Type B pancreatic cell (in vitro differentiated cells): ENCODE data around the gene TNN. TPM values are rescaled to one million over a fixed set of nuclear protein-coding genes. Genes with fewer than 3 reads are reported as not detected.

ENCODE experiments used
- DNase-seq: peaks from one replicate; pipeline ENCODE4 v3.0.0; 2021; ENCODE audit warnings: mixed read lengths; ENCODE audit not compliant: unreplicated experiment; ENCODE audit errors: extremely low spot score
- H3K27ac Mint-ChIP-seq: 2 replicates; pipeline ENCODE4 v1.8.0; 2021; ENCODE audit warnings: mild to moderate bottlenecking, mixed read lengths
- H3K27me3 Mint-ChIP-seq: 2 replicates; pipeline ENCODE4 v1.8.0; 2021; ENCODE audit warnings: mixed read lengths
- H3K36me3 Mint-ChIP-seq: 2 replicates; pipeline ENCODE4 v1.8.0; 2021; ENCODE audit warnings: mixed read lengths
- H3K4me1 Mint-ChIP-seq: one replicate; pipeline ENCODE4 v1.8.0; 2021; ENCODE audit warnings: mixed read lengths; ENCODE audit not compliant: unreplicated experiment
- H3K4me3 Mint-ChIP-seq: 2 replicates; pipeline ENCODE4 v1.8.0; 2021; ENCODE audit warnings: mild to moderate bottlenecking, mixed read lengths
- H3K9me3 Mint-ChIP-seq: 2 replicates; pipeline ENCODE4 v1.8.0; 2021; ENCODE audit warnings: mixed read lengths
- total RNA-seq: library from RNA; stranded (reverse); gene quantifications from 2 replicates; pipeline ENCODE4 v1.2.1, GENCODE V29; 2021; ENCODE audit warnings: low replicate concordance
- TF ChIP-seq, protein P1 (sequence below): fragments of 200-600 bp; sonication (generic); conservative IDR thresholded peaks from 2 replicates; pipeline ENCODE4 v1.5.0; 2021; ENCODE audit warnings: antibody characterized with exemption, mild to moderate bottlenecking

Gene TNN
- total RNA-seq, 1 donor from 2014 or later = 5.0 TPM

DNA sequence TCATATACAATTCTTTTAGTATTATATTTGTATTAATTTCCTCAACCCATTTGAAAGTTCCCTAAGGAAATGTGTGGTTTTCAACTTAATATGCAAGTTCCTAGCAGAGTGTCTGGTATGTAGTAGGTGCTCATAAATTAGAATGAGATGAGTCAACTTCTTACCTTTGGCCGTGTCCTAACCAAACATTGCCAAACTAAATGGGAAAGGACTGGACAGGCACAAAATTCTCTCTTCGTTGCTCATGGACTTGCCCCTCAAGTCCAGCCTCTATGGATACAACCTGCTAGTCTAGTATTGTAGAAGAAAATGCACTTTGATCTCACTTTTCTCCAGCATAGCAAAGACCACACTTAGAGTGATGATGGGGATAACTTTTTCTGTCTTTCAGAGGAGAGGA is 32.9 kb upstream of the TNN start:
- Mint-ChIP-seq H3K9me3 (no peaks in the 10 kb centered on the region), H3K4me3 (no peak overlapping the region), H3K36me3 (no peaks in the 10 kb centered on the region), H3K4me1 (peaks cover 11% of the 10 kb centered on the region), H3K27ac (no peak overlapping the region), H3K27me3 (no peaks in the 10 kb centered on the region)
- TF ChIP-seq, protein P1, sequence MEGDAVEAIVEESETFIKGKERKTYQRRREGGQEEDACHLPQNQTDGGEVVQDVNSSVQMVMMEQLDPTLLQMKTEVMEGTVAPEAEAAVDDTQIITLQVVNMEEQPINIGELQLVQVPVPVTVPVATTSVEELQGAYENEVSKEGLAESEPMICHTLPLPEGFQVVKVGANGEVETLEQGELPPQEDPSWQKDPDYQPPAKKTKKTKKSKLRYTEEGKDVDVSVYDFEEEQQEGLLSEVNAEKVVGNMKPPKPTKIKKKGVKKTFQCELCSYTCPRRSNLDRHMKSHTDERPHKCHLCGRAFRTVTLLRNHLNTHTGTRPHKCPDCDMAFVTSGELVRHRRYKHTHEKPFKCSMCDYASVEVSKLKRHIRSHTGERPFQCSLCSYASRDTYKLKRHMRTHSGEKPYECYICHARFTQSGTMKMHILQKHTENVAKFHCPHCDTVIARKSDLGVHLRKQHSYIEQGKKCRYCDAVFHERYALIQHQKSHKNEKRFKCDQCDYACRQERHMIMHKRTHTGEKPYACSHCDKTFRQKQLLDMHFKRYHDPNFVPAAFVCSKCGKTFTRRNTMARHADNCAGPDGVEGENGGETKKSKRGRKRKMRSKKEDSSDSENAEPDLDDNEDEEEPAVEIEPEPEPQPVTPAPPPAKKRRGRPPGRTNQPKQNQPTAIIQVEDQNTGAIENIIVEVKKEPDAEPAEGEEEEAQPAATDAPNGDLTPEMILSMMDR = no peak
- DNase-seq = no peak

GRCh38 chr1:175035865-175036264 is 31.8 kb upstream of the TNN start:
- Mint-ChIP-seq H3K27me3 (no peaks in the 10 kb centered on the region), H3K36me3 (no peaks in the 10 kb centered on the region), H3K4me1 (peaks cover 11% of the 10 kb centered on the region), H3K4me3 (no peak overlapping the region), H3K9me3 (no peaks in the 10 kb centered on the region), H3K27ac (no peak overlapping the region)
- TF ChIP-seq, protein P1 = no peak
- DNase-seq = no peak

GRCh38 chr1:175036476-175036875 is 31.2 kb upstream of the TNN start:
- H3K4me1 Mint-ChIP-seq = peaks cover 11% of the 10 kb centered on the region
- no peak overlapping the region for H3K4me3 Mint-ChIP-seq
- no peak for DNase-seq
- no peaks in the 10 kb centered on the region for H3K36me3 Mint-ChIP-seq
- H3K9me3 Mint-ChIP-seq = no peaks in the 10 kb centered on the region
- H3K27me3 Mint-ChIP-seq = no peaks in the 10 kb centered on the region
- H3K27ac Mint-ChIP-seq = no peak overlapping the region
- TF ChIP-seq, protein P1 = no peak

- Mint-ChIP-seq H3K36me3 (no peaks in the 10 kb centered on the region), H3K27ac (no peak overlapping the region), H3K27me3 (no peaks in the 10 kb centered on the region), H3K4me3 (no peak overlapping the region), H3K4me1 (peaks cover 11% of the 10 kb centered on the region), H3K9me3 (no peaks in the 10 kb centered on the region)
- DNase-seq = no peak
- TF ChIP-seq, protein P1 = no peak
Measured at GRCh38 chr1:175037416-175037815, 30.2 kb upstream of the TNN start.

- no peak overlapping the region for H3K27ac Mint-ChIP-seq
- no peaks in the 10 kb centered on the region for H3K4me1 Mint-ChIP-seq
- DNase-seq = no peak
- TF ChIP-seq, protein P1 = no peak
- no peaks in the 10 kb centered on the region for H3K36me3 Mint-ChIP-seq
- no peak overlapping the region for H3K4me3 Mint-ChIP-seq
- no peaks in the 10 kb centered on the region for H3K9me3 Mint-ChIP-seq
- H3K27me3 Mint-ChIP-seq = no peaks in the 10 kb centered on the region
Measured at GRCh38 chr1:175040324-175040879, 27.2 kb upstream of the TNN start.

DNA sequence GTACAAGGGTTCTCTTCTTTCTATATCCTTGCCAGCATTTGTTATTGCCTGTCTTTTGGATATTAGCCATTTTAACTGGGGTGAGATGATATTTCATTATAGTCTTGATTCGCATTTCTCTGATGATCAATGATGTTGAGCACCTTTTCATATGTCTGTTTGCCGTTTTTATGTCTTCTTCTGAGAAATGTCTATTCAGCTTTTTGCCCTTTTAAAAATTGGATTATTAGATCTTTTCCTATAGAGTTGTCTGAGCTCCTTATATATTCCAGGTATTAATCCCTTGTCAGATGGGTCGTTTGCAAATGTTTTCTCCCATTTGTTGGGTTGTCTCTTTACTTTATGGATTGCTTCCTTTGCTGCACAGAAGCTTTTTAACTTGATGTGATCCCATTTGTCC is 25.0 kb upstream of the TNN start:
- TF ChIP-seq, protein P1 = no peak
- H3K4me3 Mint-ChIP-seq = no peak overlapping the region
- no peak overlapping the region for H3K27ac Mint-ChIP-seq
- no peak for DNase-seq
- H3K9me3 Mint-ChIP-seq = no peaks in the 10 kb centered on the region
- H3K4me1 Mint-ChIP-seq = no peaks in the 10 kb centered on the region
- H3K36me3 Mint-ChIP-seq = no peaks in the 10 kb centered on the region
- H3K27me3 Mint-ChIP-seq = no peaks in the 10 kb centered on the region
